GM18499 (cell line): ENCODE measurements around the gene BTBD9.
"Not testable (repeated sequence)": the region's sequence is repeated elsewhere in the genome, so short reads cannot be mapped to it uniquely, and the experiment has no call there.

Experiments used
- ATAC-seq: cut with Tn5 transposase; IDR thresholded peaks from one replicate; pipeline ENCODE4 v1.9.1; 2021; ENCODE audit warnings: moderate number of reproducible peaks; ENCODE audit not compliant: insufficient read depth, unreplicated experiment

Gene BTBD9

DNA sequence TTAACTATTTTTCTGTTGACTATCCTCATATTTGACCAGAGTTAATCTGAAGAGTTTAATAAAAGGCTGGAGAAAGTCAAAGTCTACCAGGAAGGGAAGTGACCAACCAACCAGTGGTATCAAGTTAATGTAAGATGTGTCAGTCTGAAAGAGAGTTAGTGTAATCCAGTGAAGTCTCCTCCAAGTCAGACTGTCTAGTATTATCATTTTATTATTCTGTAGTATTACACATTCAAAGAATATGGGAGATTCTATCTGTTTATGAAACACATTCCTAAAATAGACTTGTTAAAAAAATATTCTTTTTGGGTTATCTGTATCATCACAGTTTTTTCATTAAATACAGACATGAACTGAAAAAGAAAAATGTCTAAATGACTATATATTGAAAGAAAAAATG, 194.4 kb downstream of the BTBD9 start:
- ATAC-seq = no peak

DNA sequence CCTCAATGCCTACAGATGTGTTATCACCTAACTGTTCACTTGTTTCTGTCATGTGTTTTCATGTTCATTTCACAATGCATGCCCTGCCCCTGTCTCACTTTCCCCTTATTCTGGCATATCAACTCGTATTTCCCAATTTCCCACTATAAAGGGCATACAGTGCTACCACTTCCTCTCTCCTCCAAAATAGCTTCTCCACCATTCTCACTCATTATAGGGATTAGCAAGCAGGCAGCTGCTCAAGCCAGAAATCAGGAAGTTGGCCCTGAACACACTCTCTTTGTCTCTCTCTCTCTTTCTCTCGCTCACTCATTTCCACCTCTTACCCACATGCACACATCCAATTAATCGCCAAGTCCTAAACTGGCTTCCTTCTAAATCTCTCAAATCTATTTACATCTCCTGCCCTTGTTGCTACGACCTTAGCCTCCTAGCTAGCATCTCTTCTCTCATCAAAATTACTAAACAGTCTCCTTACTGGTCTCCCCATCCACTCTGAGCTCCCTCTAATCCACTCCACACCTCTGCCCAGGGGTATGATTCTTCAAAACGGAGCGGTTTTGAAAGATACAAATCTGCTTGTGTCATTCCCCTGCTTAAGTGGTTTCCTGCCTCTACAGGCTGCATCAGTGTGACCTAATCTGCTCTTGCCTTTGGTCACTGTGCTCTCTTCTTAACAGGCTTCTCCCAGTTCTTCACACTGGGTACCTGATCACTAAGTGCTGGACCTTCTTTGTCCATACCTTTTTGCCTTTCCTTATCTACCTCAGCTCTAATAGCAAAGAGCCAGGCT, 196.2 kb downstream of the BTBD9 start:
- ATAC-seq = no peak

DNA sequence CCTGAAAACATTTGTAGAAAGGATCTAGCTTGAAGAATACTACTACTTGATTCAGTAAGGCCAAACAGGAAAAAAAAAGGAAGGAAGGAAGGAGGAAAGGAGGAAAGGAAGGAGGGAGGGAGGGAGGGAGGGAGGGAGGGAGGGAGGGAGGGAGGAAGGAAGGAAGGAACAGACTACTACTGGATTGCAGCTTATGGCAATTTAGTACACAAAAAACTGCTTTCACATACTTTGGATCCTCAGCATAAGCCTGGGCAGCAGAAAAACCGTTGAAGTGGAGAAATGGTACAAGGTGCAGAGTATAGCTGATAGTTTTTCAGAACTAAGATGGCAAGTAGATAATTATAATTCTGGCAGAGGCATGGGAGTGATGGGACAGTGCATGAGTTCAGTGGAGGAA, 201.6 kb downstream of the BTBD9 start:
- ATAC-seq = no peak

DNA sequence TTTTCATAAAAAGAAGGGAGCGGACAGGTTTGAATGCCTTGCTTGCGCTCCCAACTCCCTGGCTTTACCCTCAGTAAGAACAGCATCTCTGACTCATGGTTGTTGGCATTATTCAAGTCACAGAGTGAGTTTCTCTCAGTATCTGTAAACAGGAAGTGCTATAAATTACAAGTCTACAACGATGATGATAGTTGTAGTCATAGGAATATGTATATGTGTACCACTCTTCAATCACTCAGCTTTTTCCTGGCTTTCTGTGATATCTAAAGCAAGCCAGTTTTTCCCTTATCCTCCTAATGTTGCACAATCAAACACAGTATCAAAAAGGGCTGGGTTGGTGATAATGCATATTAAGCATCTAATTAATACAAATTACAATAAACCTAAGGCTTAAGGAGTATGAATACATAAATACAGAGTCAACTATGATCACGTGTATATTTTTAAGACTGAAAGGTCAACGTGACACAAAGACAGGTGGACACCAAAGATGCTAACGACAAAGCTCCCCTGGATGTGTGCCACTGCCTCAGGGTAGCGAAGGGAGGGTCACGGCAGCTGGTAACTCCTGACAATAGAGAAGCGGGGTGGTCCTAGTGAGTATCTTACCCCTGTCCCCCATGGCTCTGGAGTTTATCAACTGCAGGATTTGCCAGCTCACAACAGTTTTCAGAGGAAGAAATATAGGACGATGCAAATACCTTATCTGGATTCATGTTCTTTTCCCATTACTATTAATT, 202.8 kb downstream of the BTBD9 start:
- ATAC-seq = no peak

DNA sequence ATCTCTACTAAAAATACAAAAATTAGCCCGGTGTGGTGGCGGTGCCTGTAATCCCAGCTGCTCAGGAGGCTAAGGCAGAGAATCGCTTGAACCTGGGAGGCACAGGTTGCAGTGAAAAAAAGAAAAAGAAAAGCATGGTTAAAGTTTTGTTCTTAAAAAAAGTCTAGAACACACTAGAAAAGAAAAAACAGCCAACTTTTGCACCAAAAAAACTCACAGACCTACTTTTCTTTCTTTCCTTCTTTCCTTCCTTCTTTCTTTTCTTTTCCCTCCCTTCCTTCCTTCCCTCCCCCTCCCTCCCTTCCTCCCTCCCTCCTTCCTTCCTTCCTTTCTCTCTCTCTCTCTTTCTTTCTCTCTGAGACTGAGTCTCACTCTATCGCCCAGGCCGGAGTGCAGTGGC, 204.4 kb downstream of the BTBD9 start:
- no peak for ATAC-seq

DNA sequence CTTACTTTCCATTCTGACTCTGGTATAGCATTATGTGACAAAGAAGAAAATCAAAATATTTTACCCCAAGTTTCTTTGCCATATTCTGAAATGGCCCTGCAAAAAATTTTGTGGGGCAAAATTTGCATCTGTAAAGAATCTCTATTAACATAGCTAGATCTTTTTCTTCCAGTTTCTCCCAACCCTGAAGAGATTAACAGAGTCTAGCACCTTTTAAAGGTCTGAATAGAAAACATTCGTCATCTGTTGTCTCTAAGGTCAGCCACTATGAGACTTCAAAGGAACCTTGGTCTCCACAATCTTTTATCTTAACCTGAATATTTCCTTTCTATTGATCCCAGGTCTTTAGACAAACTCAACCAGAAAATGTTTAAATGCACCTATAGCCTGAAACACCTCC, 205.7 kb downstream of the BTBD9 start:
- ATAC-seq = no peak

DNA sequence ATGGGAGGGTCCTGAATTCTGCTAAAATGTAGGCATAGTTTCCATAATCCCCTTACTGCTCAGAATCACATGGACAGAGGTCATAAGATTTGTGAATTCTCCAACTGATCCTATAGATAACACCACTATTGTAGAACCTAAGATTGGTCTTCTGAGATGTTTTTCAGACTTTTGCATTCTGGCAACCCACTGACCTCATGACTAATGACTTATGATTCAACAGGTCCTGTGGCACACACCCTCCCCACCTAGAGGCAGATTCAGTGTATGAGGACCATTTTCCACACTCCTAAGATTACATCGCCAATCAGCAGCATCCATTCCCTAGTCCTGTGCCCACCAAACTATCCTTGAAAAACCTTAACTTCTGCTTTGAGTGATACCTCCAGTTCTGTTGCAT, 207.2 kb downstream of the BTBD9 start:
- no peak for ATAC-seq

DNA sequence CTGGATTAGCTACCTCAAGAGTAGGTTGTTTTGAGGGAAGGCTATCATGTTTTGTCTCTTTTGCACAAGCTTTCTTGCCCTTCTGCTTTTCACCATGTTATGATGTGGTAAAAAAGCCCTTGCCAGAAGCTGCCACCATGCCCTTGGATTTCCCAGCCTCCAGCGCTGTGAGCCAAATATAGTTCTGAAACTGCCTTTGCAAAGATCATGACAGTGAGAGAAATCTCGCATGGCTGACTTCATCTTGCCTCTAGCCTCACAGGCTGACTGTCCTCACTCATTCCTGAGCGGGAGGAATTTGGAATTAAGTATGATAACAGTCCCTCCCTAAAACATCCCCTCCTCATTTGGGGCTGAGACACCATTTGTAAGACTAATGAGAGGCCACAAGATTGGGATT, 207.7 kb downstream of the BTBD9 start:
- ATAC-seq = no peak

DNA sequence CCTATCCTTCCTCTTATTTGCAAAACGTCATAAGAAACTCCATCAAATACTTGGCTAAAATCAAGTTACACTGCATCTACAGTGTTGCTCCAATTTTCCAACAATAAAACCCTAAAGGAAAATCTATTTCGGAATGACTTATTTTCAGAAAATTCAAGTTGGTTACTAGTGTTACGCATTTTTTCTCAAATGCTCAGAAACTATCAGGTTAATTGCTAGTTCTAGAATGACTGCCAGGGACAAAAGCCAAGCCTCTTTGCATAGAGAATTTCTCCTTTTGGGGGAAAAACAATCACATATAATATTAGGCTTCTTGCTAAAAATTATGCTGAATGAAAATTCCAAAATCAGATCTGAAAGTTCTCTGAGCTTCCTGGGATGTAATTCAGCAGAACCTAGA, 210.2 kb downstream of the BTBD9 start:
- ATAC-seq = no peak

DNA sequence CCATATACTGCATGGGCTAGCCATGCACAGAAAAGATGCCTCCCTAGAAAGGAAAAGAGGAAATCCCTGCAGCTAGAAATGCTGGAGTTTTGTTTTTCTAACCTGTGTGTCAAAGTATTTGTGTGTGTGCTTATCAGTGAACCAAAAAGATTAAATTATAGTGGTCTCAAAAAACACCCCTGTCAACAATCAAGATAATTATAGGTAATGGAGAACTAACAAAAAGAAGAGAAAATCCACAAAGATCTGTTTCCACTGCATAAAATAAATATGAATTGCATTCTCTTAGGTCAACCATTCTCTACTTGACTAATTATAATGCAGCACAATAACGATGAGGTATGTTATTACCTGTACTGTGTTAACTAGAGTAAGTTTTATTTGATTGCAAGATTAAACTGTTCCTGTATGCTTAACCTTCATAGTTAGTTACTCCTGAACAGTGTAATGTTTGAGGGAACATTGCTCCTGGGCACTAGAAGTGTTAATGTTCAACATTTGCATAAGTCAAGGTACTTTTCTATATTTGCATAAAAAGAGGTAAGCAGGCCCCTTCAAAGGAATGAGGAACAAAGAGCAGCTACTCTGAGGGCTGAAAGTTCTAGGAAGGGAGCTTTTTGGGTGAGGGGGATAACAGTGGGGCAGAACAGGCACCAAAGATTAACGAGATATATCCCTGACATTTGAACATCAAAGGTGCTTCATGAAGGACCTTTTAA, 212.1 kb downstream of the BTBD9 start:
- ATAC-seq = no peak

DNA sequence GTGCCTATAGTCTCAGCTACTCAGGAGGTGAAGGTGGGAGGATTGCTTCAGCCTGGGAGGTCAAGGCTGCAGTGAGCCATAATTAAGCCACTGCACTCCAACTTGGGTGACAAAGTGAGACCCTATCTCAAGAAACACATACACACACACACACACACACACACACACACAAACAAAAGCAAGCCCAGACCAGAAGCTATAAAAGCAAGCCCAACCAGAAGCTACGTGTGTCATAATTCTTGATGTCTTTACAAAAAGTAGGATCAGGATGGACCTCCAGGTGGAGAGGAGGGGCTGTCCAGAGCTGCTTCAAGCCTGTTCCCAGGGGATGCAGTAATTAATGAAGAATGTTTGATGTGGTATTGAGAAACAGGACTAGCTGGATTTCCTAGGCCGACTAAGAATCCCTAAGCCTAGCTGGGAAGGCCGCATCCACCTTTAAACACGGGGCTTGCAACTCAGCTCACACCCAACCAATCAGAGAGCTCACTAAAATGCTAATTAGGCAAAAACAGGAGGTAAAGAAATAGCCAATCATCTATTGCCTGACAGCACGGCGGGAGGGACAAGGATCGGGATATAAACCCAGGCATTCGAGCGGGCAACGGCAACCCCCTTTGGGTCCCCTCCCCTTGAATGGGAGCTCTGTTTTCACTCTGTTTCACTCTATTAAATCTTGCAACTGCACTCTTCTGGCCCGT, 213.8 kb downstream of the BTBD9 start:
- not testable (repeated sequence) for ATAC-seq

DNA sequence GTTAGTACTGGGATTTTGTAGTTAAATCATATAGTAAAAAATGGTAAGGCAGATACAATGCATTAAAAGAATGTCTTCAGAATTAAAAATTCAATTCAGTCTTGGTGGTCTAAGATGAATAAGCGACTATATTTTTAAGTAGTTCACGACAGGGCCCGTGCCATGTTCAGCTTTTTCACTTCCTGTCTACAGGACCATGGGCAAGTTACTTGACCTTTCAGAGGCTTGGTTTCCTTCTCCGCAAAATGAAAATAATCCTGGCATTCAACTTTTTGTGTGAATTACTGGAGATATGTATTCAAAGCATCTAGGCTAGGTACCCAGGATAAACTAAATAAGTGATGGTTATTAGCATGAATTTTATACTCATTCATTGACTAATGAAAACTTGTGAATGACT, 216.0 kb downstream of the BTBD9 start:
- ATAC-seq = no peak

DNA sequence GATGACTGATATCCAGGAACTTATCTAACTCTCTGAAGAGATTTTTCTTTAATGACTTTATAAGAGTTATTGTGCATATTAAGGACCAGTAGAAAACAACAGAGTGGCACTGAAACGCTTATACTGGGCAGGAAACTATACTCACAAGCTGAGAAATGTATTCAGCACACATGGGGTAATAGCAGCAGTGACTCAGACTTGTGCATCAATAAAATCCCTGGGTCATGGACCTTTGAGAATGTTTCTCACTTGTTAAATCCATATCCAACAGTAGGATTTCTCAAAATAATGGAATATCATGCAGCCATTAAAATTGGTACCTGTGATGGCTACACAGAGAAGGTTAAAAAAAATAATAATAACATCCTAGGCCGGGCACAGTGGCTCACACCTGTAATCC, 219.5 kb downstream of the BTBD9 start:
- ATAC-seq = no peak

DNA sequence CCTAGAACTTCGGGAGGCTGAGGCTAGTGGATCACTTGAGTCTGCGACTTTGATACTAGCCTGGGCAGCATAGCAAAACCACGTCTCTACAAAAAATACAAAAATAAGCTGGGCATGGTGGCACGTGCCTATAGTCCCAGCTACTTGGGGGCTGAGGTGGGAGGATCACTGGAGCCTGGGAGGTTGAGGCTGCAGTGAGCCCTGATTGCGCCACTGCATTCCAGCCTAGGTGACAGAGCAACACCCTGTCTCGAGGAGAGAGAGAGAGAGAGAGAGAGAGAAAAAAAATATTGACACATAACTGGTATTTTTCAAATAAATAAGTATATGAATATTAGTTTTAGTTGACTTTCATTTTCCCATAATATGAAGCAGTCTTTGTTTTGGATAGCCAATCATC, 222.2 kb downstream of the BTBD9 start:
- ATAC-seq = no peak

DNA sequence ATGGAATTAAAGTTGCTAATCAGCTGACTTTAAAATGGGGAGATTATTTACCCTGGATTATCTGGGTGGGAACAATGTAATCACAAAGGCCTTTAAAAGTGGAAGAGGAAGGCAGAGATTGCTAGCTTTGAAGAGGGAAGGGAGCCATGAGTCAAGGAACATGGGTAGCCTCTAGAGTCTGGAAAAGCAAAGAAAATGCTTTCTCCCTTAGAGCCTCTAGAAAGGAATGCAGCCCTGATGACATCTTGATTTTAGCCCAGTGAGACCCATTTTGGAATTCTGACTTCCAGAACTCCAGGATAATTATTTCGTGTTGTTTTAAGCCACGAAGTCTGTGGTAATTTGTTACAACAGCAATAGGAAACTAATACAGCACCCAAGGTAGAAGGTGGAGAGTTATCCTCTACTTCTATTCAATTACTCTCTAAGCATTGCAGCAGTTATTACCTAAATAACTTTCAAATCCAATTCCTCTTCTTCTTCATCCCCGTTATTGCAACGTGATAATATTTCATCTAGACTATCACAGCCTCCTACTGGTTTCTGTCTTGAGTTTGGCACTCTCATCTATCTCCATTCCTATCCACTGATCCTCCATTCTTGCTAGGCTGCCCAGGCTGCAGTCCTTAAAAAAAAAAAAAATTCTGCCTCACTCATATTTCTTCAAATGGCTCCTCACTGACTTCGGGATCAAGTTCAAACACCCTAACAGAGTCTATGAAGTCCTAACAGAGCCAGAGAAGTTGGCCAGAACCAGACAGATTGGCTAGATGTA, 224.3 kb downstream of the BTBD9 start:
- ATAC-seq = no peak

DNA sequence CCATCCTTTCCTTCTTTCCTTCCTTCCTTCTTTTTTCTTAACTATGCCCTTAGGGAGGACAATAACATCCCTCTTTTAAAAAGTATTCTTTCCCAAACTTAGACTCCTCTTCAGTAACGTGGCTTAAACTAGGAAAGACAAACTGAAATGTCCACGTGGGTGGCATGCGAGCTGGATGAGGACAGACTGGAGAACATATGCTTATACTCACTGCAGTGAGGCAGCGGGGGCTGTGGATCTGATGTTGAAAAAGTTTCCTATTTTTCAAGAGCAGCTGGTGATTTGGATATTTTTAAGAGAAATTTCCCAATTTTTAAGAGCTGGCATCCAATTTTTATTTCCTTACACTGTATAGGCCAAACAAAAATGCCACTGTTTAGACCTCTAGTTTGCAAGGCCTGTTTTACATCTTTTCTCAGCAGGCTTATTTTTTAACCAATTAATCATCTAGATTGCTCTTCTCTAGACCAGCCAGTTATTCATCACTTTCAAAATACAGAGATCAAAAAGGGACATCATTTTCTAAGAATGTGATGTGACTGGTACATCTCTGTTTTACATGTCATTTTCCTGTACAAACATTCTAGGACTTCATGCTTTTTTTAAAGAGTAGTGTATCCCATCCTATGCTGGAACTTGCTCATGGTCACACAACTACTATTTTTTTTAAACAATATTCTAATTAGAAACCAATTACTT, 226.5 kb downstream of the BTBD9 start:
- no peak for ATAC-seq

DNA sequence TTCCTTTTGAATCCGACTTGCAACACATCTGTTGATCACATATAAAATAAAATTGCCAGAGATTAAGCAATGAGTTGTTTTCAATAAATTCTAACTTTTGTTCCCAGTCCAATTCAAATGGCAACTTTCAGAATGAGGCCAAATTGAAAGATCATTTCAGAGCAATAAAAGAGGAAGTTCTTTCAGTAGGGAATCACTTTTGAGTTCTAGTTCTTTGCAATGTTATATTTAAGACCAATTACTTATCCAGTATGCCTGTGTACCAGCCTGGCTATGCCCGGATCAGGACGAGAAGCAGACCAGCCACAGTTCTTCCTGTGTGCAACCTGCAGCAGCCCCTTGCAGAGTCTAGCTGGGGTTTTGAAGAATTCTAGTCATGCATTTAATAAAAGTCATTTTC, 232.5 kb downstream of the BTBD9 start:
- ATAC-seq = no peak

DNA sequence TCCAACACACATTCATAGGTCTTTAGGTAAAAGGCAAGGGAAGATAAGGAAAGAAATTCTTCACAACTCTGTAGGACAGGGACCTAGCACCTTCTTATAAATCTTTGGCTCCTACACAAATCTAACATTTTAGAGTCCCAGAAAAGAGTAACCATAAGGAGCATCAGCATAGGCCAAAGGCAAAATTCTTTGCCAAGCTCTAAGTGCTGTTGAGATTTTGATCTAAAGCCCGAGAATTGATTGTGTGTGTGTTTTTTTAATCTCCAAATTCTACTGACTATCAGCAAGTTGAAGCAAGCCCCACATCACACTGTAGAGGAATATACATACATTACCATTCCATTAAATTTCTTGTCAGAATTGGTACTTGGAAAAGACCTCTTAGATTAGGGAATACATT, 233.6 kb downstream of the BTBD9 start:
- ATAC-seq = no peak

DNA sequence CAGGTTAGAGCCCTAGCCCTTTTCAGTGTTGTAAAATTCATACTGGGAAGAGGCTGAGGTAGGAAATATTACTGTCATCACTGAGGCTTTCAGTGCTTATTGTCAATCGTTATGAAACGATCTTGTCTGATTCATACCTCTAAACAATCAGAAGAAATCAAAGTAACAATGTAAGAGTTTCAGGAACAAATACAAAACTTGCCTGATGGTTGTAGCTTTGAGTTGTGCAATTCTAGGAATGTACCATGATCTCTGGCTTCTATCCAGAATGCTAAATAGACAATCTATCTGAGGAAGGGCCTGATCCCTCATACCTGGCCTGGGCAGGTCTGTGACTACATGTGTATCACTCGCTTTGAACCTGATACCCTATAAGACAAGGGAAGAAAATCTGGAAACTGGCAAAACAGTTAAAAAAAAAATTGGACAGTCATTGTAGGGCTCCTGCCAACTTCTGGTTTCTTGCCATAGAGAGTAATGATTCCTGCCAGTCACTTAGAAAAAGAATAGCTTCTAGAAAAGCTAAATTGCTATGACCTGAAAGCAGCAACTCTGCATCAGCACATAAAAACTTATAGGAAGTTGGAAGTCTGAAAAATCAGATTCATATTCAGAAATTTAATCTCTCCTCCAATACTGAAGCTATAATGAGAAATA, 234.7 kb downstream of the BTBD9 start:
- no peak for ATAC-seq
